GM21825 (cell line): ENCODE results near the gene GVQW3.
"Not testable (repeated sequence)": the region's sequence is repeated elsewhere in the genome, so short reads cannot be mapped to it uniquely, and the experiment has no call there.

Experiments
- ATAC-seq: cut with Tn5 transposase; IDR thresholded peaks from one replicate; pipeline ENCODE4 v1.9.1; 2021; ENCODE audit warnings: mild to moderate bottlenecking, moderate library complexity; ENCODE audit not compliant: unreplicated experiment

The GVQW3 gene

GRCh38 chr11:76385903-76386302 is 4.8 kb downstream of the GVQW3 start:
- ATAC-seq: no peak

DNA sequence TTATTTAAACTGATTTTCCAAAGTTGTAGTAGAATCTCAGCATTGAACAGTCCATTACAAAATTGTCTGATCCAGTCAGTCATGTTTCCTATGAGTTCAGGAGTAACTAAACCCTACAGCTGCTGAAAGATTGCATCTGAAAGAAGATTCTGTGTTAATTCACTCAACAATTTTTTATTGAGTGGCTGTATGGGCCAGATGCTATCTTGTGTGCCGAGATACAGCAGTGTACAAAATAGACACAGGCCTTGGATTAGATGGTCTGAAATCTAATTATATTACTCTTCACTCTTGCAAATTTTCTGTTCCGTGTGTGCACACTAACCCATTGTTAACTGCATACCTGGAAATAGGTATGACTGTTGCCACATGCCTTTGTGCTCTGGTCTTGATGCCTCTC is 7.3 kb downstream of the GVQW3 start:
- ATAC-seq: no peak

DNA sequence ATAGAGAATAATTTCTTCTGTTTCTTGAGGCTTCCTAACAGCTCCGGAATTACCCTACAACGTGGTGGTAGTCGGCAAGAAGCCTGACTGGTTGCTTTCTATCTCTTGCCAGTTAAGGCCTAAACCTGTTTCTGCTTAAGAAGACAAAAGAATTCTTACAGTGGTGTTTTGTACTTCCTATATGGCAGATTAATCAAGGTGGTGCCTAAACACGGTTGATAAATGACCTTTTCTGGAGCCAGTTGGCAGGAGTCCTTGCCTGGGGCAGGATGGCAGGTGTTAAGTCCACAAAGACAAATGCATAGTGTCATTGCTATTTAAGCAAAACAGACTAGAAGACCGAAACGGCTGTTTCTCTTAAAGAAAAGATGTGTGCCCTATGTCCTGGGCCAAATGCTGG is 9.9 kb downstream of the GVQW3 start:
- ATAC-seq: no peak

DNA sequence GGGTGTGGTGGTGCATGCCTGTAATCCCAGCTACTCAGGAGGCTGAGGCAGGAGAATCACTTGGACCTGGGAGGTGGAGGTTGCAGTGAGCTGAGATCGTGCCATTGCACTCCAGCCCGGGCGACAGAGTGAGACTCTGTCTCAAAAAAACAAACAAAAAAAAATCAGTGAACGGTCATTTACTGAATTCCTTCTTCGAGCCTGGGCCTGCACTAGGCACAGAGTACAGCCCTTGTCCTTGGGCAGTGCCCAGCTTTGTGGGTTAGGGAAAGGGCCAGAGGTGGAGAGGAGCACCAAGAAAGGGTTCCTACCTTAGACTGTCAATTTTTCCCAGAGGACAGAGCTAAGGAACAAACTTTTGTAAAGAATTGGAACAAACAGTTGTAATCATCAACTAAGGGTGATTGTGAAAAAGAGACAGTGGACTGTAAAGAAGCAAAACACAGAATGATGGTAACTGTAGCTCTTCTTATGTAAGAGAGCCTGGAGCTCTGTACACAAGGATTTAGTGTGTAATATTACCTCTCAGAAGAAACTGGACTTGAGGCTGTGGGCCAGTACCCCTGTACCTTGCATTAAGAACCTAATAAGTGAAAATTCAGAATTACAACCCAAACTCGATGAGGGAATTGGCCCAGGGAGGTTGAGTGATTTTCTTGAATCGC is 10.8 kb downstream of the GVQW3 start:
- ATAC-seq: no peak

DNA sequence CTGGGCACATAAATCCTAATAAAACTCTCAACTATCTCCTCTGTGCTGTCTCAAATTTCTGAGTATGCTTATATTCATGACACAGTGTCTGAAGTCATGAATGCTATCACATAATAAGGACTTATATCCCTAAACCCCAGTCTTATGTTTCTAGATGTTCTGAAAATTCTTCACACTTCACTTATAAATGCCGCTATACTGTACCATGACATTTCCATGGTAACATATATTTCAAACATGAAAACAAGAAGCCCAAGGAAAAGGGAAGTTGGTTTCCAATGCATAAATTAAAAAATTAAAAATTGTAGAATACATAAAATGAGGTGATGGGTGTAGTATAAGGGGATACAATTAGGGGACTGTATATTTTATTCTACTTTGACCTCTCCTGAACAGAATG is 11.7 kb downstream of the GVQW3 start:
- ATAC-seq: no peak

DNA sequence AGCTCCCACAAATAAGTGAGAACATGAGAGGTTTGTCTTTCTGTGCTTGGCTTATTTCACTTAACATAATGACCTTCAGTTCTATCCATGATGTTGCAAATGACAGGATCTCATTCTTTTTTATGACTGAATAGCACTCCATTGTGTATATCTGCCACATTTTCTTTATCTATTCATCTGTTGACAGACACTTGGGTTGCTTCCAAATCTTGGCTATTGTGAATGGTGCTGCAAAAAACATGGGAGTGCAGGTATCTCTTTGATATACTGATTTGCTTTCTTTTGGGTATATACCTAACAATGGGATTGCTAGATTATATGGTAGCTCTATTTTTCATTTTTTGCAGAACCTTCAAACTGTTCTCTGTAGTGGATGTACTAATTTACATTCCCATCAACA is 13.3 kb downstream of the GVQW3 start:
- no peak for ATAC-seq

DNA sequence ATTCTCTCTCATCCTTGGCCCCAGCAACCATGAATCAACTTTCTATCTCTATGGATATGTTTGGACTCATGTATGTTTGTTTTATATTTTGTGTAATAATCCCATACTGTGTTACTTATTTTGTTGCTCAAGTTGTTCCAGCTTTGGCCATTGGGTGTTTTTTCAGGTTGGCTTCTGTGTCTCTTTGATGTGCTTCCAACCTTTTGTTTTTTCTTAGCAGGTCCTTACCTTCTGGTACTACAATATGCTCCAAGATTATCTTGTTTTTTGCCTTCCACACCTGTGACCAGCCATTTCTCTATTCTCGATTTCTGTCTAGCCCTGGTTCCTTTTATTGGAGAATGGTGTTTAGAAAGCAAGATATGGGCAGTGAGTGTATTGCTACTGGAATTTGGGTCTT is 14.2 kb downstream of the GVQW3 start:
- no peak for ATAC-seq

DNA sequence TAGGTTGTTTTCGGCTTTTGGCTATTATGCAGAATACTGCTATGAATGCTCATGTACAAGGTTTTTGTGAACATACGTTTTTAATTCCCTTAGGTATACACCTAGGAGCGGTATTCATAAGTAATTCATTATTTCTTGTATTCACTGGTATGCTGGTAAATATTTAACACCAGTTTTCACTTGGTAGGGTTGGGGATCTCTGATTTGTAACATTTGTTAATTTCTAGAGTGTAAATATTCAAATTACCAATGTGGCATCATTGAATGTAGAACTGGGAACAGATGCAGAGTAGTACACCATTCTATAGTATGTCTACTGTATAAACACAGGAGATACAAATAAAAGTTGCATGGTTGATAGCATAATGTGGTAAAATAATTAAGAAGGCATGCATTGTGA is 16.3 kb downstream of the GVQW3 start:
- peak; percentile 65 for ATAC-seq

GRCh38 chr11:76400967-76401366 is 19.8 kb downstream of the GVQW3 start:
- ATAC-seq: no peak

- ATAC-seq: not testable (repeated sequence)
These were observed 20.4 kb downstream of the GVQW3 start for GRCh38 chr11:76401484-76401883.

- no peak for ATAC-seq
These were observed 25.2 kb downstream of the GVQW3 start for GRCh38 chr11:76406359-76406758.

GRCh38 chr11:76408171-76408965 is 27.2 kb downstream of the GVQW3 start:
- no peak for ATAC-seq

DNA sequence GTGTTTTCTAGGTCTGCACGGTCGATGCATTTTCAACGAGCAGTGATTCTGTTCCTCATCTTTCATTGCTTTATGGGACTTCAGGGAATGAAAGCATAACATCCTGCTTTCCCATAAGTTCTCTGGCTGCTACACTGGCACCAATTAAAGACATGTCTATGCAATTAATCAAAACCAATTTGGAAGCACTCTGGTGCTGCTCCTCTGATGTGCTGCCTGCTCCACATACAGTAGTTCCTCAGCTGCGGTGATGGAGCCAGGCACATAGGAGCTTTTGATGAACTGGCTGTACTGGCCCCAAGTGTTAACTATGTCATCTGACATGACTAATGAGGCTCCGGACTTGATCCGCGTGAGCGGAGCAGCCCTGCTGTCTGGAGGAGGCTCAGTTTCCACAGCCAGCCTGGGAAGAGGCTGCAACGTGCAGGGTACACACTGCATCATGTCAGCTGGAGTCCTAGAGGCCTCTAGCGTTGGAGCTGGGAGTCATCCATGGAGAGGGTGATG is 29.8 kb downstream of the GVQW3 start:
- ATAC-seq: no peak

- no peak for ATAC-seq
These were observed 34.0 kb downstream of the GVQW3 start for GRCh38 chr11:76415073-76415472.

- ATAC-seq: no peak
These were observed 38.8 kb downstream of the GVQW3 start for GRCh38 chr11:76419896-76420295.

GRCh38 chr11:76424379-76424778 is 43.3 kb downstream of the GVQW3 start:
- ATAC-seq: peak; percentile 68

DNA sequence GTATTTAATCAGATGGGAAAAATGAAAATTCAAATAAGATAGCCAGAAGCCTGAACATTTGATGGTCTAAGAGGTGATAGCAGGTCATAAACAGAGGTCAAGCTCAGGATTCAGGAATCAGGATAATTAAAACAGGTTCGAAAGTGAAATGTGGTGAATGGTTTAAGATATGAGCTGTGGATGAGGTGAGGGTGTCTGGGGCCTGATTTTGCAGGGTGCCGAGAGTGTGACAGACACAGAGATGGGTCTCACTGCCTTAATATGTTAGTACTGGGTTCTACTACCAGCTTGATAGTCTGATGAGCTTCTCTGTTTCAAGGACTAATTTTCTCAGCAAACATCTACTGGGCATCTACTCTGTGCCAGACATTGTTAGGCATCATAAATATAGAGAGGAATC is 43.8 kb downstream of the GVQW3 start:
- peak; percentile 14 for ATAC-seq

DNA sequence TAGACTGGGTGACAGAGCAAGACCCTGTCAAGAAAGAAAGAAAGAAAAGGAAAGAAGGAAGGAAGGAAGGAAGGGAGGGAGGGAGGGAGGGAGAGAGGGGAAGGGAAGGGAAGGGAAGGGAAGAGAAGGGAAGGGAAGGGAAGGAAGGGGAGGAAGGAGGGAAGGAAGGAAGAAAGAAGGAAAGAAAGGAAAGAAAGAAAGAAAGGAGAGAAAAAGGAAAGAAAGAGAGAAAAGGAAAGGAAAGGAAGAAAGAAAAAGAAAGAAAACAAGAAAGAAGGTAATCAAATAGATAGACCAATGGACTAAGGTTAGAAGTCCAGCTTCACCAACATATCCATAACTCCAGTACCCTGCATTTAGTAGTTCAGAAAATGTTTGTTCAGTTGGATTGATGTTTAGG is 45.5 kb downstream of the GVQW3 start:
- no peak for ATAC-seq

- ATAC-seq: no peak
These were observed 54.9 kb downstream of the GVQW3 start for GRCh38 chr11:76436020-76436419.

GRCh38 chr11:76443268-76443980 is 62.3 kb downstream of the GVQW3 start:
- no peak for ATAC-seq

DNA sequence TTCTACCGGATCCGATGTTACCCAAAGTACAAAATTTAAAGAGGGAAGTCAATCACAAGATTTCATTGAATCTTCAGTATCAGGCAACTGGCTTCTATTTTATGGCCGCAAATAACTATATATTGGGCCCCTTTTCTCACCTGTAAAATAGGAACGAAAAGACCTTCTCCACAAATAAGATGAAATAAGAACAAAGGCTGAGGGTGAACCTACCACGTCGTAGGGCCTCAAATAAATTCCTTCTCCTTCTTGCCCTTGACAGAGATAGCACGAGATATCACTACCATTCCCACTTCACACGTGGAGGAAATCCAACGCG is 62.9 kb downstream of the GVQW3 start:
- no peak for ATAC-seq
